ENCODE results near the gene MAPRE2. TPM values are rescaled to one million over a fixed set of nuclear protein-coding genes. Genes with fewer than 3 reads are reported as not detected.
A peak's percentile ranks its signal among the peaks of the same experiment; 100 is the strongest.

Gene MAPRE2
- total RNA-seq, 4 donors from 2014 or later = 16.5 to 50.3 (median 21.2) TPM

GRCh38 chr18:35026407-35027061, 14.7 kb upstream of the MAPRE2 start:
- Histone ChIP-seq H3K4me1 (peaks cover 0 to 7% (median 3%) of the 10 kb centered on the region in 4 donors), H3K4me3 (no peak overlapping the region), H3K36me3 (no peaks in the 10 kb centered on the region), H3K9me3 (no peaks in the 10 kb centered on the region), H3K27me3 (no peaks in the 10 kb centered on the region), H3K27ac (no peak overlapping the region)
- no peak for DNase-seq
- TF ChIP-seq POLR2A (IDR thresholded peaks at IDR 0.05) (no peak), CTCF (IDR thresholded peaks at IDR 0.05) (peak in 3 of 6 experiments; percentile 11 to 33 (median 28))

- TF ChIP-seq CTCF (IDR thresholded peaks at IDR 0.05) (no peak), POLR2A (IDR thresholded peaks at IDR 0.05) (no peak)
- no peak for DNase-seq
- Histone ChIP-seq H3K4me1 (peaks cover 0 to 7% (median 3%) of the 10 kb centered on the region in 4 donors), H3K27me3 (no peaks in the 10 kb centered on the region), H3K4me3 (no peak overlapping the region), H3K36me3 (no peaks in the 10 kb centered on the region), H3K9me3 (no peaks in the 10 kb centered on the region), H3K27ac (no peak overlapping the region)
Measured at GRCh38 chr18:35027206-35027605, 14.0 kb upstream of the MAPRE2 start.

- Histone ChIP-seq H3K4me1 (peaks cover 0 to 7% (median 3%) of the 10 kb centered on the region in 4 donors), H3K4me3 (no peak overlapping the region), H3K9me3 (no peaks in the 10 kb centered on the region), H3K27ac (no peak overlapping the region), H3K27me3 (no peaks in the 10 kb centered on the region), H3K36me3 (no peaks in the 10 kb centered on the region)
- DNase-seq = no peak
- TF ChIP-seq CTCF (IDR thresholded peaks at IDR 0.05) = no peak
- no peak for TF ChIP-seq POLR2A (IDR thresholded peaks at IDR 0.05)
Measured at GRCh38 chr18:35028536-35028935, 12.7 kb upstream of the MAPRE2 start.

- peaks cover 0 to 7% (median 3%) of the 10 kb centered on the region in 4 donors for H3K4me1 ChIP-seq
- H3K36me3 ChIP-seq = no peaks in the 10 kb centered on the region
- peak overlapping the region in 2 of 4 donors; percentile 73 to 79 for H3K27ac ChIP-seq
- no peak overlapping the region for H3K4me3 ChIP-seq
- TF ChIP-seq POLR2A (IDR thresholded peaks at IDR 0.05) (no peak), CTCF (IDR thresholded peaks at IDR 0.05) (no peak)
- DNase-seq = peak in 1 of 3 donors; percentile 21
- no peaks in the 10 kb centered on the region for H3K27me3 ChIP-seq
- no peaks in the 10 kb centered on the region for H3K9me3 ChIP-seq
Measured at GRCh38 chr18:35029103-35029502, 12.1 kb upstream of the MAPRE2 start.

GRCh38 chr18:35029770-35030169, 11.4 kb upstream of the MAPRE2 start:
- TF ChIP-seq CTCF (IDR thresholded peaks at IDR 0.05) (peak in 4 of 6 experiments; percentile 23 to 58 (median 42)), POLR2A (IDR thresholded peaks at IDR 0.05) (no peak)

More at GRCh38 chr18:35029770-35030169, 11.4 kb upstream of the MAPRE2 start:
- peak overlapping the region; percentile 10 to 28 (median 12) for H3K4me3 ChIP-seq
- H3K27me3 ChIP-seq = no peaks in the 10 kb centered on the region
- no peaks in the 10 kb centered on the region for H3K9me3 ChIP-seq
- H3K36me3 ChIP-seq = no peaks in the 10 kb centered on the region
- DNase-seq = no peak
- peak overlapping the region; percentile 55 to 79 (median 65) for H3K27ac ChIP-seq
- peaks cover 0 to 7% (median 3%) of the 10 kb centered on the region in 4 donors for H3K4me1 ChIP-seq
